GM23338 (cell line): ENCODE measurements around the gene LRP1B.

Experiments used
- CTCF ChIP-seq, 2 experiments: fragments of 200-600 bp in 1 of 2; sonication (generic) in 1 of 2; conservative IDR thresholded peaks; 2 replicates each; pipeline versions ENCODE4 v1.5.1 to v1.6.1; 2016 to 2017; ENCODE audit warnings: antibody characterized with exemption in 2 of 2, low read depth in 2 of 2, mild to moderate bottlenecking in 2 of 2, moderate library complexity in 1 of 2
- EZH2 ChIP-seq: fragments of 200-600 bp; sonication (generic); IDR thresholded peaks from one replicate; pipeline ENCODE4 v1.8.0; 2017; ENCODE audit warnings: antibody characterized with exemption, mild to moderate bottlenecking, low read depth; ENCODE audit not compliant: unreplicated experiment
- EZH2phosphoT487 ChIP-seq: fragments of 200-600 bp; sonication (generic); IDR thresholded peaks from one replicate; pipeline ENCODE4 v1.8.1; 2018; ENCODE audit warnings: antibody characterized with exemption; ENCODE audit not compliant: unreplicated experiment
- REST ChIP-seq: IDR thresholded peaks from one replicate; pipeline ENCODE4 v1.6.1; 2018; ENCODE audit warnings: antibody characterized with exemption; ENCODE audit not compliant: unreplicated experiment

- TF ChIP-seq CTCF (conservative IDR thresholded peaks at IDR 0.05; ENCODE audit: low read depth in 2 of 2) (no peak), EZH2phosphoT487 (no peak), EZH2 (no peak), REST (no peak)
Observed at GRCh38 chr2:141929331-141930252, 201.2 kb downstream of the LRP1B start.
